MM.1S (cell line): Measurements from ENCODE around the gene PSPN.

ENCODE experiments used
- EZH2 ChIP-seq: fragments of 300-600 bp; sonication (generic); optimal IDR thresholded peaks from 2 replicates; pipeline ENCODE3; 2017; ENCODE audit warnings: low read depth, mild to moderate bottlenecking, antibody characterized with exemption, low read length, mixed read lengths
- EZH2phosphoT487 ChIP-seq: fragments of 300-600 bp; sonication (generic); IDR thresholded peaks from 2 replicates; pipeline ENCODE4 v1.6.1; 2018; ENCODE audit warnings: antibody characterized with exemption, low read length
- TF ChIP-seq, protein P1 (sequence below): fragments of 300-600 bp; sonication (generic); IDR thresholded peaks from 2 replicates; pipeline ENCODE4 v1.5.1; 2016; ENCODE audit warnings: antibody characterized with exemption, low read length, mixed read lengths

DNA sequence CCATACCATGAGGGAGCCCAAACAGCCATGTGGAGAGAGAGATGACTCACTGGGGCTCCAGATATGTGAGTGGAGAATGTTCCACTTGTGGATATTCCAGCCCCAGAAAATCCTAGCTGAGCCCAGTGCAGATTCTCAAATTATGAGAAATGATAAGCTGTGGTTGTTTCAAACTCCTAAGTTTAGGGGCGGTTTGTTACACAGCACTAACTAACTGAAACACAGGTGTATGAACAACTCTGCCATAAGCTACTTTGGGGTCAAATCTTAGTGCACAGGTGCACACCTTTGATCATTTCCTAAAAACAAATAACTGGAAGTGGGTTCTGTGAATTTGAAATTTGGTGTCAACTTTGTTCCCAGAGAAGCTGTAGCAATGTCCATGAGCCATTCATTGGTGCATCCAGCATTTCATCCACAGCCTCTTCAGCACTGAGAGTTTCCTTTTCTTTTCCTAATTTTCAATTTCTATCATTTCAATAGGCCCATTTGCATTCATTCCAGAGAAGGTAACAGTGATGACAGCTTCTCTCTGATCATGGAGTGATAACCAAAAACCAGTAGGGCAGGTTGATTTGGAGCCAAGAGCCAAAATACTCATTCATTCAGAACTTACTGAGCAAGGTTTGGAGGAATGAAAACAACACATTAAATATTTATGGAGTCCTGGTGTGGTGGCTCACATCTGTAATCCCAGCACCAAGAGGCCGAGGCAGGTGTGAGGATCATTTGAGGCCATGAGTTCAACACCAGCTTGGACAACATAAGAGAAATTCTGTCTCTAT, 23.2 kb downstream of the PSPN start:
- TF ChIP-seq EZH2 (no peak), EZH2phosphoT487 (no peak)
- TF ChIP-seq, protein P1, sequence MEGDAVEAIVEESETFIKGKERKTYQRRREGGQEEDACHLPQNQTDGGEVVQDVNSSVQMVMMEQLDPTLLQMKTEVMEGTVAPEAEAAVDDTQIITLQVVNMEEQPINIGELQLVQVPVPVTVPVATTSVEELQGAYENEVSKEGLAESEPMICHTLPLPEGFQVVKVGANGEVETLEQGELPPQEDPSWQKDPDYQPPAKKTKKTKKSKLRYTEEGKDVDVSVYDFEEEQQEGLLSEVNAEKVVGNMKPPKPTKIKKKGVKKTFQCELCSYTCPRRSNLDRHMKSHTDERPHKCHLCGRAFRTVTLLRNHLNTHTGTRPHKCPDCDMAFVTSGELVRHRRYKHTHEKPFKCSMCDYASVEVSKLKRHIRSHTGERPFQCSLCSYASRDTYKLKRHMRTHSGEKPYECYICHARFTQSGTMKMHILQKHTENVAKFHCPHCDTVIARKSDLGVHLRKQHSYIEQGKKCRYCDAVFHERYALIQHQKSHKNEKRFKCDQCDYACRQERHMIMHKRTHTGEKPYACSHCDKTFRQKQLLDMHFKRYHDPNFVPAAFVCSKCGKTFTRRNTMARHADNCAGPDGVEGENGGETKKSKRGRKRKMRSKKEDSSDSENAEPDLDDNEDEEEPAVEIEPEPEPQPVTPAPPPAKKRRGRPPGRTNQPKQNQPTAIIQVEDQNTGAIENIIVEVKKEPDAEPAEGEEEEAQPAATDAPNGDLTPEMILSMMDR: no peak
